ENCODE results near the gene NTM.

NTM gene

DNA sequence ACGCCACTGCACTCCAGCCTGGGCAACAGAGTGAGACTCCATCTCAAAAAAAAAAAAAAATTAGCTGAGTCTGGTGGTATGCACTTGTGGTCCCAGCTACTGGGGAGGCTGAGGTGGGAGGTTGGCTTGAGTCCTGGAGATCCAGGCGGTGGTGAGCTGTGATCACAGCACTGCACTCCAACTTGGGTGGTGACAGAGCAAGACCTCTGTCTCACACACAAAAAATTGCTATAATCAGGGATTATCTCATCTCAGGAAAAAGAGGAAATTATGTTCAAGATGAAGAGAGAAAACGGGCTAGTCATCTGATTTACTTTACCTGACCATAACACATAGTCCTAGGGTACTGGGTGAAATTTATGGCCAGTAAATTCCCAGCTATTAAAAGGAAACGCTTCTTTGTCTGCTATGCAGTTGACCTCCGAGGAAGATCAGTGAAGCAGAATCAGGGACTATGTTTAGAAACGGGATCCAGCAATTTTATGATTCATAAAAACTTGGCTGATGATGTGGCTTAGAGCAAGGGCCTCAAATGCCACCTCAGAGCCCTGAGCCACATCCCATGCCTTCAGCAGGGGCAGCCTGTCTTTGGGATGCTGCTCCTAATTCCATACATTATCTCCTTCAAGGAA, 386.2 kb downstream of the NTM start:
- no peak for DNase-seq

GRCh38 chr11:131758726-131759125, 388.3 kb downstream of the NTM start:
- no peak for DNase-seq

DNA sequence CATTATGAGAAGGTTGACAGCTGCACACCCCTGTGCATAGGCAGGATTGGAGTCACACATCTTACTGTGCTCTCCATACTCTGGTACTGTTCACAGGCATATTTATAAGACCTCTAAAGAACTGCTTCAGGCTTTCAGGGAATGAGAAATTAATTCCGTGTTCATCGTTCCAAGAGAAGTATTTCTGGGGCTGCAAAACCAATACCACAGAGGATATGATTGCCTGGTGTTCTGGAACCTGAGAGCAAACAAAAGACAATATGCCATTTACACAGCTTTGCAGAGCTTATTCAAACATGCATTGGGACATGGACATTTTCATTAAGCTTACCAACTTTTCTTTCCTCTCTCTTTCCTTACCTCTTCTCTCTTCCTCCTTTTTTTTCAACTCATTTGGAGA, 388.7 kb downstream of the NTM start:
- DNase-seq, result no peak

GRCh38 chr11:131760091-131761061, 390.0 kb downstream of the NTM start:
- no peak for DNase-seq

- DNase-seq, result no peak
These were observed 392.1 kb downstream of the NTM start for GRCh38 chr11:131762346-131763110.

DNA sequence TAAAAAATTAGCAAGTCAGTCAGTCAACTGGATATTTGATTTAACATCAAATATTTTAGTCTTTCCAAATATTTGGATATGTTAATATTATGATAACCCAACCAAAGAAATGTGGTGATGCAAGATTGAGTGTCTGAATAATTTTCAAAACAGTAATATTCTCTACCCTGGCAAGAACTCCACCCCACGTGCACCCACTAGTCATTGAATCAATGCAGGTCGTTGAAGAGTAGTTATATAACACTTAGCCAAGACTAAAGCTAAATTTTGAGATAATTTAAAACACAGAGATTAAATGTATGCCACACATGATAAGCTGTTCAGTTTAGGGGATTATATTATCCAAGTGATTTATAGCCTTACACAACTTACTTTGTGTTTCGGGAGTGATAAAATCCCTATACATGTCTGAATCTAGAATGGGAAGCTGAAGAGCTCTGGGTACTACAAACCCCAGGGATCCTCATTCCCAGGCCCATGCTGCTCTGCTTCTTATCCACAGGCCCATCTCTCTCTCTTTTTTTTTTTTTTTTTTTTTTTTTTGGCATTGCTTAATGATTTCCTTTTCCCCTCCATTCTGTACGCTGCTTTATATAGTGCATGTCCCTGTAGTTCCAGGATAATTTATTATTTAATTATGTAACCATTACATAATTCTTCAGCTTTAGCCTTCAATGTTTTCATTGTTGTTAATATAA, 392.9 kb downstream of the NTM start:
- DNase-seq, result no peak

DNA sequence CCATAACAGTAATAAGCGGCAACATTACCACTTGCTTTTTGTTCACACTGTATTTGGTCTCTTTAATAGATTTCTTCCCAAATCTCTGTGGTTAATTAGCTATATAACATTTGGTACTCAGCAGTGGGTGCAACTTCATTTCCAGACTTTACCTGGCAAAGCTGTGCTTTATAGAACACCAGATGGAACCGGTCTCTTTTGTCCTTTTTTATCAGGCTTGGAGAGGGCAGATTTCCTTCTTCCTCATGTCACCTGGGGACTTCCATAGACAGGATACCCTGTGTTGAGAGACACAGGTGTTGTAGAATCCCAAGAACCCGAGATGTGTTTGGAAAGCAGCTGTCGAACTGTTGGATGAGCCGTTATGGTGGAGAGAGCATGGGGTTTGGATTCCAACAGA, 393.7 kb downstream of the NTM start:
- DNase-seq, result no peak

GRCh38 chr11:131764649-131765048, 394.2 kb downstream of the NTM start:
- no peak for DNase-seq

DNA sequence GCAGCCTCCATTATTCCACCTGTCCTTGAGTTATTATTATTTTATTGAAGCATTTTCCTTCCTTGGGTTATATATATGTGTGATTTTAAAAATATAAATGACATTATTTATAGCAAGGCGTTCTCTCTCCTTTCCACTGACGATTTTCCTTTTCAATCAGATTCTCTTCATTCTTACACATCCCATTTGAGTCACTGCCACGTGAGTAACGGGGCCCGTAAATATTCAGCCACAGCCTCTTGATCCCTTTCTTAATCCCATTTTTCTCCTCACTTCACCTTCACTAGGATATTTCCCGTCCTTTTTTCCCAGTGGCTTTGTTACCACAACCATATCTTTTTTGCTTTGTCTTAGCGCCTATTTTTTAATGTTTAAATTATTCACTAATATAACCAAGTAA, 396.2 kb downstream of the NTM start:
- DNase-seq, result no peak

DNA sequence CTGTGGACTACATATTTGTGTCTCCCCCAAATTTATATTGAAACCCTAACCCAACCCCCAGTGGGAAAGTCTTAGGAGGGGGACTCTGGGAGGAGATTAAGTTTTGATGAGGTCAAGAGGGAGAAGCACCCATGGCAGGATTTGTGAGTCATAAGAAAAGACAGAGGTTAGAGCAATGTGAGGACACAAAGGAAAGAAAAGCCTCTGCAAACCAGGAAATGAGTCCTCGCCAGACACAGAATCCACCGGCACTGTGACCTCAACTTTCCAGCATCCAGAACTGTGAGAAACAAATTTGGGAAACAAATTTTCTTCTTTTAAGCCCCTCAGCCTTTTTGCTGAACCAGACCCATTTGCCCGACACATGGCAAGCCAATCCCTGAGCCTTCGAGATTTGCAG, 397.0 kb downstream of the NTM start:
- no peak for DNase-seq

- DNase-seq, result no peak
These were observed 400.4 kb downstream of the NTM start for GRCh38 chr11:131770801-131771200.

DNA sequence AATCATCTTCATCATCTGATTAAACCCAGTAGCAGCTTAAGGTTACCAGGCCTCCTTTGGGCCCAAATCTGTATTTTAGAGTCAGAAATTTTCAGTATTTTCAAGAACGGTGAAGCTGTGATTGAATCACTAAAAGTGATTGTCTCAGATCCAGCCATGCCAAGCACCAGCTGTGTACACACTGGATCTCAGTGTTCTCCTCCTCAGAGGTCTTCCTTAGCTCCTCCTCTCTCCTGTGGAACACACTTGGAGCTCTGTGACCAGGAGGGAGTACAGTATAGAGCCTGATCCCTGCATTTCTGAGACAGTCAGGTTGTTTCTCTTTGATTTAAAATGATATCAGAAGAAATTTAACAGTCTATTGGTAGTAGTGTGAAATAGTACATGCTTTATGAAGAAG, 401.1 kb downstream of the NTM start:
- DNase-seq, result no peak

GRCh38 chr11:131773626-131774025, 403.2 kb downstream of the NTM start:
- no peak for DNase-seq

GRCh38 chr11:131776211-131776610, 405.8 kb downstream of the NTM start:
- DNase-seq, result no peak

DNA sequence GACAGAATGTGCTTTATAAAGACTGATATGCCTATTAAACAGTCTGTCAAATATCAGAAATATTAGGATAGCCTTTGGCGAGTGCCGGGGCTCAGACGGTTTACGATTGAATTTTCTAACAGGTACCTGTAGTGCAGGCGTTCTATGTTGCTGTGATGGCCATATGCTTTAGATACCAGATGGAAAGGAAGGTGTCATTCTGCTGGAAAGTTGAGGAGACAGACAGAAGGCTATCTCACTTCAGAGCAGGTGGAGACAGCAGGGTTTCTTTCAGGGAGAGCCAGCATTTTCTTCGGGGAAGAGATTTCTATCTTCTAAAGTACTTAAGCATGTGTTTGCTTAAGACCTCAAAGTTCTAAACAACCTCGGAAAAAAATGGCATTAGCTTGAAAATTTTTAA, 415.4 kb downstream of the NTM start:
- no peak for DNase-seq

GRCh38 chr11:131787119-131787518, 416.7 kb downstream of the NTM start:
- DNase-seq, result no peak

DNA sequence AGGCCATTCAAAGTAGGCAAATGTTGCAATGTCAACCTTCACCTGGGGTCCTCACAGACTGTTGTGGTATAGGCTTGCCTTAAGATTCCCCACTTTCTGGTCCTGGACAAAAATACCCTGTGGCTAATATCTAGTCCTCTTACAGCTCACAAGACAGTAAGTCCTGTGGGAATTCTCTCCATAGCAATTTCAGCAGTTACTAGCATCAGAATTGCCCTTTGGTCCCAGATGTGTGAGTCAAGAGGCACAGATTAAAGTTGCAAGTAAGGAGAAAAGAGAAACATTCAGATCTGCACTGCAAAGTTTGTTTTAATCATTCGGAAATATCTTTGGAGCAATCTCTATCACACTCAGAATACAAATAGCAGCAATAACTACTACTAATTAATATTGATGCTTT, 420.2 kb downstream of the NTM start:
- DNase-seq, result no peak

DNA sequence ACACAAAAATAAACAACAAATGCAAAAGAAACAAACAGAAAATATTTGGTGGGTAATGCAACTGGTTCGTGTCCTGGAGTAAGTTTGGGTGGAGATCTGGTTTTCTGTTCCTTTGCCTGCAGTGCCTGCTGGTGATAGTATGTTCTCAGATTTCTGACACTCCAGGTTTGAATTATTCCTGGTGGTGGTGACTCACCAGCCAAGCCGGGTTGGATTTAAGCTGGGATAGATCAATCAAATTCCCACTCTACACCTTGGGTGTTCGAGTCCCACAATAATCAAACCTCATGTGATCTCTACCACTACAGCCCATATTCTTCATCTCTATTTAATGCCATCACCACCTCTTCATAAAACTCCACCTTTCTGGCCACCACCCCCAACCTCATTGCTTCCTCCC, 421.8 kb downstream of the NTM start:
- no peak for DNase-seq

DNA sequence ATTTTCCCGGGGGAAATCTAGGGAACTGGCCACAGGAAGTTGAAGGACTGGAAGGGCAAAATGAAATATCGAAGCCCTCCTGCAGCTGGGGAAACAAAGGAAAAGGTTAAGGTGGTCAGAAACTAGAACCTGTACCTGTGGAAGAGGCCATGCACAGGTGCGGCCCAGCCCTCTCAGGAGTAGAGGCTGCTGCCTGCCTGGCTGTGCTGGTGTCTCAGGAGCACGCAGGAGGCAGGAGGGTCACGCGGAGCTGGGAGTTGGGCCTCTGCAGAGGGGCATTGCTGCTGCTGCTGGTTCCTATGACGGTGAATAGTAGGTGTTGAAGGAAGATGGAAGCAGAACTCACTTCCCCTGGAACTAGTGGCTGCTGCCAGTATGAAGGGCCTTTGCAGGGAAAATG, 425.7 kb downstream of the NTM start:
- DNase-seq, result no peak

DNA sequence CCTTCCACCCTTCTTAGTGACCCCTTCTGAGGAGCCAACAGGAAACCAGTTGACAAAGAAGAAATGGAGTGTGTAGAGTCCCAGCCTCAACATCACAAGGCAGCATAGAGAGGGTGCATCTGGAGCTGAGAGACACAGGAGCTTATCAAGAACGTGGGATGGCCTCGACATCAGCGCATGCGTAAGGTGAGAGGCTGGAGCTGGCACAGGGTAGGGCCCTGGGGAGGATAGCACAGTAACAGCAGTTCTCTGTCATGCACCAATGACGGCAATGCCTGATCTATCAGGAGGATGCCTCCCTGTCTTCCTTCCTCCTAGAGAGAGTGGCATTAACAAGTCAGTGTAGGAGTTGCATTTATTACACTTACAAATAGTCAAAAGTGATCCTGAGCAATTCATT, 426.1 kb downstream of the NTM start:
- no peak for DNase-seq

- no peak for DNase-seq
These were observed 430.0 kb downstream of the NTM start for GRCh38 chr11:131800452-131800851.

GRCh38 chr11:131802440-131803115, 432.2 kb downstream of the NTM start:
- no peak for DNase-seq
